Measurements from ENCODE around the gene AVP. TPM values are rescaled to one million over a fixed set of nuclear protein-coding genes. Genes with fewer than 3 reads are reported as not detected.

Gene AVP
- total and polyA plus RNA-seq, 2 experiments from 2014 or later, result 0.67 to 1.3 TPM

DNA sequence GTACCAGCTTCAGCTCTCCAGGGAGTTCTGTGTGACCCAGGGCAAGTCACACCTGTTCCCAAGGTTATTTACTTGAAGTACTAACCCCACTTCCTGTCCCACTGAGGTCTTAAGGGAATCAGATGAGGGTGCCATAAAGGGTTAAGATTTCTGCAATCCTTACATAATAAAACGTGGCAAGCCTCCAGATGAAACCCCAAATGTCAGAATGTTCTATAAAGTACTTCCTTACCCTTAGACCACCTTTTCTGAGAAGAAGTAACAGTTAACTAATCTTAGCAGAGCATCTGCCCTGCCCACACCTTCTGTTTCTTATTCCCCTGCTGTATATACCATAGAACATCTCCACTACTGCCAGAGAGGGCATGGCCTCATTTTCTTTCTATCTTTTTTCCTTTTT, 6.0 kb upstream of the AVP start:
- no peak for DNase-seq (ENCODE audit: low spot score)
- Histone ChIP-seq H3K4me1 (ENCODE audit: insufficient read depth) (no peaks in the 10 kb centered on the region), H3K27ac (no peak overlapping the region), H4K20me1 (ENCODE audit: insufficient read depth, poor library complexity, severe bottlenecking) (no peaks in the 10 kb centered on the region), H3K36me3 (replicated peaks; ENCODE audit: insufficient read depth, low read depth) (no peaks in the 10 kb centered on the region), H3K4me2 (no peak overlapping the region), H3K9me2 (replicated peaks; ENCODE audit: insufficient read depth) (no peaks in the 10 kb centered on the region), H3K4me3 (no peak overlapping the region), H3K79me2 (no peaks in the 10 kb centered on the region), H3K27me3 (peaks cover 13% of the 10 kb centered on the region), H2AFZ (no peak overlapping the region), H3K9me3 (ENCODE audit: low read depth) (no peaks in the 10 kb centered on the region)
- TF ChIP-seq, protein P1, sequence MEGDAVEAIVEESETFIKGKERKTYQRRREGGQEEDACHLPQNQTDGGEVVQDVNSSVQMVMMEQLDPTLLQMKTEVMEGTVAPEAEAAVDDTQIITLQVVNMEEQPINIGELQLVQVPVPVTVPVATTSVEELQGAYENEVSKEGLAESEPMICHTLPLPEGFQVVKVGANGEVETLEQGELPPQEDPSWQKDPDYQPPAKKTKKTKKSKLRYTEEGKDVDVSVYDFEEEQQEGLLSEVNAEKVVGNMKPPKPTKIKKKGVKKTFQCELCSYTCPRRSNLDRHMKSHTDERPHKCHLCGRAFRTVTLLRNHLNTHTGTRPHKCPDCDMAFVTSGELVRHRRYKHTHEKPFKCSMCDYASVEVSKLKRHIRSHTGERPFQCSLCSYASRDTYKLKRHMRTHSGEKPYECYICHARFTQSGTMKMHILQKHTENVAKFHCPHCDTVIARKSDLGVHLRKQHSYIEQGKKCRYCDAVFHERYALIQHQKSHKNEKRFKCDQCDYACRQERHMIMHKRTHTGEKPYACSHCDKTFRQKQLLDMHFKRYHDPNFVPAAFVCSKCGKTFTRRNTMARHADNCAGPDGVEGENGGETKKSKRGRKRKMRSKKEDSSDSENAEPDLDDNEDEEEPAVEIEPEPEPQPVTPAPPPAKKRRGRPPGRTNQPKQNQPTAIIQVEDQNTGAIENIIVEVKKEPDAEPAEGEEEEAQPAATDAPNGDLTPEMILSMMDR (IDR thresholded peaks at IDR 0.05; ENCODE audit: poor library complexity), result no peak
- TF ChIP-seq EZH2phosphoT487 (IDR thresholded peaks at IDR 0.05; ENCODE audit: low read depth, severe bottlenecking, unreplicated experiment) (no peak), EZH2 (IDR thresholded peaks at IDR 0.05; ENCODE audit: borderline replicate concordance) (no peak)
- WGBS (ENCODE audit: low lambda C conversion rate, missing lambda C conversion rate), result 38% methylated on average over 1 of the region's 1 CpG

DNA sequence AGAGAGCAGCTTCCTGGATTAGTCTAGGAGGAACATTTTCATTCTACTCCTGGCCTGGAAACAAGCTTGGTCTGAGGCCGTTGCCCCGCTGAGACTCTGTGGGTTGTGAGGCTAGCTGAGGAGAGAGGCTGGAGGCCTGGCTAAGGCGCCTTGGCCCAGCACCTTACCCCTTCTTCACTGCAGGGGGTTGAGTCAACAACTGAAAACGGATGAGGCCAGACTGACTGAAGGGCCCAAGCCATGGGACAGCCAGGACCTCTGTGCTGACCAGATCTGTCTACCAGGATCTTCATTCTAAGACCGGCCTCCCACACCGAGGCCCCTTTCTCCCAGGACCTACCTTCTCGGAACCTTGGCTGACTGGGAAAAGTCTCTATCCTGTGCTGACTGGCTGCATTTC, 3.5 kb upstream of the AVP start:
- no peaks in the 10 kb centered on the region for H3K9me2 ChIP-seq (replicated peaks; ENCODE audit: insufficient read depth)
- WGBS (ENCODE audit: low lambda C conversion rate, missing lambda C conversion rate), result 83% methylated on average over 7 of the region's 7 CpGs
- no peaks in the 10 kb centered on the region for H3K9me3 ChIP-seq (ENCODE audit: low read depth)
- peaks cover 1% of the 10 kb centered on the region for H3K4me1 ChIP-seq (ENCODE audit: insufficient read depth)
- no peaks in the 10 kb centered on the region for H3K79me2 ChIP-seq
- no peak for DNase-seq (ENCODE audit: low spot score)
- peaks cover 27% of the 10 kb centered on the region for H3K27me3 ChIP-seq
- H2AFZ ChIP-seq, result no peak overlapping the region
- H3K4me2 ChIP-seq, result no peak overlapping the region
- no peaks in the 10 kb centered on the region for H4K20me1 ChIP-seq (ENCODE audit: insufficient read depth, poor library complexity, severe bottlenecking)
- TF ChIP-seq, protein P1 (IDR thresholded peaks at IDR 0.05; ENCODE audit: poor library complexity), result no peak
- no peak for TF ChIP-seq EZH2phosphoT487 (IDR thresholded peaks at IDR 0.05; ENCODE audit: low read depth, severe bottlenecking, unreplicated experiment)
- TF ChIP-seq EZH2 (IDR thresholded peaks at IDR 0.05; ENCODE audit: borderline replicate concordance), result no peak
- no peak overlapping the region for H3K4me3 ChIP-seq
- no peak overlapping the region for H3K27ac ChIP-seq
- no peaks in the 10 kb centered on the region for H3K36me3 ChIP-seq (replicated peaks; ENCODE audit: insufficient read depth, low read depth)

DNA sequence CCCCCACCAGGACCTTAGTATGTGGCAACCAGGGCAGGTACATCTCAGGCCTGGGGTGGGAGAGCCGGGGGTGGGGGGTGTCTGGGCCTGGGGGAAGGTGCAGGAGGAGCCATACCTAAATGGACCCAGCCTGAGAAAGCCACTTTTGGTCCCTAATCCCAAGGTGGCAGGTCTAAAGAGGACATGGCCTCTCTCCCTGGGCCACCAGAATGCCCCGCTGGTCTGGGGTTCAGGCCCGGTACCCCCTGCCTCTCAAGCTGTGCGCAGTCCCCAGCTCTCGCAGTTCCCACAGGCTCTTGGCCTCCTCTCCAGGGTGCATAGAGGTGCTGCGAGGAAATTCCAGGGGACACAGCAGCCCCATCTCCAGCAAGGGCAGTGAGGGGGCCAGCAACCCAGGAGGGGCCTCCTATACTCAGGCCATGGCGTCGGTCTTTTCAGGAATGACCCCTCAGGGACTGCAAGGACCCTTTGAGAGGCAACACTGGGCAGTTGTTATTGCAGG, 1.1 kb upstream of the AVP start:
- no peaks in the 10 kb centered on the region for H3K36me3 ChIP-seq (replicated peaks; ENCODE audit: insufficient read depth, low read depth)
- H3K4me1 ChIP-seq (ENCODE audit: insufficient read depth), result peaks cover 7% of the 10 kb centered on the region
- H3K9me3 ChIP-seq (ENCODE audit: low read depth), result no peaks in the 10 kb centered on the region
- no peak overlapping the region for H2AFZ ChIP-seq
- H3K27me3 ChIP-seq, result peaks cover 38% of the 10 kb centered on the region
- no peaks in the 10 kb centered on the region for H3K9me2 ChIP-seq (replicated peaks; ENCODE audit: insufficient read depth)
- 90% methylated on average over 8 of the region's 8 CpGs for WGBS (ENCODE audit: low lambda C conversion rate, missing lambda C conversion rate)
- H3K4me3 ChIP-seq, result no peak overlapping the region
- DNase-seq (ENCODE audit: low spot score), result no peak
- H3K79me2 ChIP-seq, result no peaks in the 10 kb centered on the region
- H4K20me1 ChIP-seq (ENCODE audit: insufficient read depth, poor library complexity, severe bottlenecking), result no peaks in the 10 kb centered on the region
- H3K27ac ChIP-seq, result no peak overlapping the region
- no peak overlapping the region for H3K4me2 ChIP-seq
- TF ChIP-seq EZH2 (IDR thresholded peaks at IDR 0.05; ENCODE audit: borderline replicate concordance) (no peak), EZH2phosphoT487 (IDR thresholded peaks at IDR 0.05; ENCODE audit: low read depth, severe bottlenecking, unreplicated experiment) (no peak)
- TF ChIP-seq, protein P1 (IDR thresholded peaks at IDR 0.05; ENCODE audit: poor library complexity), result no peak

DNA sequence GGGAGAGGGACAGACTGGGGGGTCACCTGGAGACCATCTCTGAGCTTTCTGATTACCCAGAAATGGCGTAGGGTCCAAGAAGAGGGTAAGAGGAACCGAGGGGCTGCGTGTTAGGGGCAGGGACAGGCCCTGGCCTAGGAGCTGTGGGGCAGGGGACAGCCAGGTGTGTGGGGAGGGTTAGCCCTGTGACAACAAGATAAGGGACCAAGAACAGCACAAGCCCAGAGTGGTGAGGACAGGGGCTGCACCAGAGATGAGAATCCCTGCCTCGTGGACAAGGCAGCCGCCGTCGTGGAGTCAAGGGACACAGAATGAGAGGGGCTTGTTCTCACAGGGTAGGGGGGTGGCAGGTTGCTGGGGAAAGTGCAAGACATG, 449 bp upstream of the AVP start:
- Histone ChIP-seq H3K27me3 (peaks cover 33% of the 10 kb centered on the region), H3K36me3 (replicated peaks; ENCODE audit: insufficient read depth, low read depth) (no peaks in the 10 kb centered on the region), H3K9me2 (replicated peaks; ENCODE audit: insufficient read depth) (no peaks in the 10 kb centered on the region), H2AFZ (no peak overlapping the region), H4K20me1 (ENCODE audit: insufficient read depth, poor library complexity, severe bottlenecking) (no peaks in the 10 kb centered on the region), H3K9me3 (ENCODE audit: low read depth) (no peaks in the 10 kb centered on the region), H3K4me2 (no peak overlapping the region), H3K4me3 (no peak overlapping the region), H3K79me2 (no peaks in the 10 kb centered on the region), H3K4me1 (ENCODE audit: insufficient read depth) (peaks cover 7% of the 10 kb centered on the region), H3K27ac (no peak overlapping the region)
- DNase-seq (ENCODE audit: low spot score), result no peak
- TF ChIP-seq EZH2 (IDR thresholded peaks at IDR 0.05; ENCODE audit: borderline replicate concordance) (no peak), EZH2phosphoT487 (IDR thresholded peaks at IDR 0.05; ENCODE audit: low read depth, severe bottlenecking, unreplicated experiment) (no peak)
- TF ChIP-seq, protein P1 (IDR thresholded peaks at IDR 0.05; ENCODE audit: poor library complexity), result no peak
- 93% methylated on average over 7 of the region's 7 CpGs for WGBS (ENCODE audit: low lambda C conversion rate, missing lambda C conversion rate)

Data from hepatocyte (in vitro differentiated cells).